Non-pigmented ciliary epithelial cell (primary cell): ENCODE data around the gene TNFAIP8.

Experiments used
- DNase-seq: peaks from one replicate; pipeline ENCODE4 v3.0.0-alpha.2; 2010; ENCODE audit warnings: low read depth

The TNFAIP8 gene

DNA sequence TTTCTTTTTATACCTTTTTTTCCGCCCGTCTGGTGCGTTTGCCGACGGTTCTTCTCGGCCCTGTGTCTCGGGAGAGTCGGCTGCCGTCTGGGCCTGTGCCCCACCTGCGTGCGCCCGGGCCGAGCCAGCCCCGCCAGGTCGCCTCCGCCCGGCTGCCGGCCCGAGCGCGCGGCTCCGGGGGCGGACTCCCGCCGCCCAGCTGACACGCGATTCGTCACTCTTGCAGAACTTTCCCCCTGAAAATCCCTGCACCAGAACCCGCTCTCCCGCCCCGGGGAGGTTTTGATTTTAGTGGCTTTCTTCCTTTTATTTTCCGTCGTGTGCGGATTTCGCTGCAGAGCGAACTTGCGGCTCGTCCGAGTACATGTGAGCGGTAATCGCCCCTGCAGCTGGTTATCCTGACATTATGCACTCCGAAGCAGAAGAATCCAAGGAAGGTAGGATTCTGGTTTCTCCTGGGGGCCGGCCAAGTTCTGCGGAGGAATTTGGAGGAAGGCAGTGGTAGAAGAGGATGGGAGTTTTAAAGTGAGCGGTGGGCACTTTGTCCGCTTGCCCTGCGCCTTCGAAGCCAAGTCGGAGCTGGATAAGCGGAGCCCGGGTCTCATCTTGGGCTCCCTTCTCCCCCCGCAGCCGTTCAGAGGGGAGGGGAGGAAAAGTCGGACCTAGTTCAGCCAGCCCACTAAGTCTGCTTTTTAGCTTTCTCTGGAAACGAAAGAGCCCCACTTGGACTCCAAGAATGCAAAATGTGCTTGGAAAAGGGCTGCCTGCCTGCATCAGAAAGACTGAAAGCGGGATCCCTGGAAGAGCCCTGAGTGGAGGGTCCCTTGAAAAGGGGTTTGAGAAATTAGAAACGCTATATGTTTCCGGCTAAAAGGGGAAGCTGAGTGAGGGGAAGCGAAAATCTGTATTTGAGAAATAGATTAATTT lies at the start of gene TNFAIP8:
Gene TNFAIP8, plus strand, starts transcription at position 335 of the 927 bp plus-strand sequence. Its CDS starts 72 bp downstream, at position 407.
- no peak for DNase-seq

DNA sequence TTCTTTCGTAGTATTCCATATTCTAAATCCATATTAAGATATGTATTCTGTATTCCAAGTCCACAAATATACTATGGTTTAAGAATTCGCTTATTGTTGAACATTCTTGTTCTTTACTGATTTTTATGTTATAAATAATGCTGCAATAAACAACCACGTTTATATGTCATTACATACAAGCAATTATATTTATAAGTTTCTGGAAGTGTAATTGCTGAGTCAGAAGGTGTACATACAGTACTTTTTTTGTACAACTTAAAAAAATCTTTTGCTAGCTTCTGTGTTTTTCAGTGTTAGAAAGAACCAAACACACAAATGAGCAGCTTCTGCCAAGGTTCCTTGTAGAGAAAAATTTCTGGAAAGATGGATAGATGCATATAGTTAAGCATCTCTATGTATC lies 48.6 kb upstream of the TNFAIP8 start:
- no peak for DNase-seq

GRCh38 chr5:119309326-119309725 lies 46.5 kb upstream of the TNFAIP8 start:
- no peak for DNase-seq

- DNase-seq, result no peak
Measured at GRCh38 chr5:119311688-119312087, 44.1 kb upstream of the TNFAIP8 start.

- DNase-seq, result no peak
Measured at GRCh38 chr5:119312403-119312802, 43.4 kb upstream of the TNFAIP8 start.

DNA sequence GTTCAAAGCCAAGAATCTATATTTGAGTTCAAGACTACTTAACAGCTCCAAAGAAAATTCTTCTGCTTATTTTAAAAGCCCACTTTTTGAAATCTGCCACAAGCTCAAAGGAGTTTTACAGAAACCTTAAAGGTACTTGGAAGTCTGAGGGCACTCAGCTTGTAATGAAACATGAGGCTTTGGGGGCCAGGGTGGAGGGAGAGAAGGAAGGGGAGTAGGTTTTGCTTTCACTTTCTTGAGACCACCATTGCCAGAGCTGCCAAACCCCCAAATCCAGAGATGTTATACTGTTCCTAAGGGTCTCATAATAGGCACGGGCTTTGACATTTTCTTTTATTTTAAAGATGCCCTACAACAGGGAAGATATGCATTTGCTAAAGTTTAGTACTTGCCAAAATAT lies 42.6 kb upstream of the TNFAIP8 start:
- DNase-seq, result no peak

DNA sequence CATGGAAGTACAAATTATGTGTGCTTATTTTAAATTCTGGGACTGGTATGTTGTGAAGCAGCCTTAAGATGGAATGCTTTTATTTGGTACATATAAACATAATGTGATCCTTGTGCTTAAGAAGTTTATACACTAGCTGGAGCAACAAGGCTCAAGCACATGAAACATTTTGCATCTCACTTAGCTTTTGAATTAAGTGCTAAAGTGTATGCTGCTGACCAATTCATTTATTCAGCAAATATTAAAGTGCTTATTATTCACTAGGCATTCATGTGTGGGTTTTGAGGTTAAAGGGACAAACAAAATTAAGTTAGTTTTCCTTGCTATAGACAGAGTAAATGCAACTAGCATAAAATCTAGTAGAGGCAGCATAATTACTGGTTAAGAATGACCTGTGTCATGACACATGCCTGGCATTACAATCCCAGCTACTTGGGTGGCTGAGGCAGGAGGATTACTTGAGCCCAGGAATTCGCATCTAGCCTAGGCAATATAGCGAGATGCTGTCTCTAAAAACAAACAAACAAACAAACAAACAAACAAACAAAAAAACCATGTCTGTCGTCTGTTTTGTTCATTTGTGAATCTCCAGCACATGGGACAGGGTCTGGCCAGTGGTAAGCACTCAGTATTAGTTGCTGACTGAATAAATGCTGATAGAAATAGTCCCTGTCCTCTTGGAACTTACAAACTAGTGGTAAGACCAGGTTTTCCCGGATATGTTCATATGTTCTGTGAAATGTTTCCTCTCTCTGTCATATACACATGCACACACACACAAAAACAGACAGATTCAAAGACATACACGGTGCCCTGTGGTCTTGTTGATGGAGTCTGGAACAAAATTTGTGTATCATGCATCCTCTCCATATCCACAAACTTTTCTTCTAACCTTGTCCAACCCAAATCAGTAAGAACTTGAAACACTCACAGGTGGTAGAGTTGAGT lies 41.9 kb upstream of the TNFAIP8 start:
- no peak for DNase-seq

DNA sequence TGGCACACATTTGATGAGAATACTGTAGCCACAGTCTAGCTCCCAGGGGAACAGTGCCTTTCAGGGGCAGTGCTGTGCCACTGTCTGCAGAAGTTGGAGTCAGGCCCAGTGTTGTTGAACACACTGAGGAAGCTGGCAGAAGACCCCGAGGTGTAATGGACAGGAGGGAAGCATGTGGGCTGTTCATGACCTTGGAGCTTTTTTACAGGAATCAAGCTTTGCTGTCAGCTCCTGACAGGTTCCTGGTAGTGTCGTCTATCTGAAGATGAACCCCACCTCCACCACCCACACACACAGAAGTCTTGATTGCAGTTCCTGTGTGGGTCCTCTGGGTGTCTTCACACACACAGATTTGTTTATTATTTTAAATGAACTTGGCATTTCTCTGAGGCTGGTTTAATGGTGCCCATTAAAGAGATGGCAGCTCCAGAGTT lies 40.3 kb upstream of the TNFAIP8 start:
- DNase-seq, result no peak

DNA sequence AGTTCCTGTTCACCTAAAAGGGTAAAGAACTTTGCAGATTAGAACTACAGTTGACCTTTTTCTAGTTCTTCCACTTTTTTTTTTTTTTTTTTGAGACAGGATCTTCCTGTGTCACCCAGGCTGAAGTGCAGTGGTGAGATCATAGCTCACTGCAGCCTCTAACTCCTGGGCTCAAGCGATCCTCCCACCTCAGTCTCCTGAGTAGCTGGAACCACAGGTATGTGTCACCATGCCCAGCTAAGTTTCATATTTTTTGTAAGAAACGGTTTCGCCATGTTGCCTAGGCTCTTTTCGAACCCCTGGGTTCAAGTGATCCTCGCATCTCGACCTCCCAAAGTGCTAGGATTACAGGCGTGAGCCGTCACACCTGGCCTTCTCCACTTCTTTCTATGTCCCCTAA lies 39.7 kb upstream of the TNFAIP8 start:
- no peak for DNase-seq

DNA sequence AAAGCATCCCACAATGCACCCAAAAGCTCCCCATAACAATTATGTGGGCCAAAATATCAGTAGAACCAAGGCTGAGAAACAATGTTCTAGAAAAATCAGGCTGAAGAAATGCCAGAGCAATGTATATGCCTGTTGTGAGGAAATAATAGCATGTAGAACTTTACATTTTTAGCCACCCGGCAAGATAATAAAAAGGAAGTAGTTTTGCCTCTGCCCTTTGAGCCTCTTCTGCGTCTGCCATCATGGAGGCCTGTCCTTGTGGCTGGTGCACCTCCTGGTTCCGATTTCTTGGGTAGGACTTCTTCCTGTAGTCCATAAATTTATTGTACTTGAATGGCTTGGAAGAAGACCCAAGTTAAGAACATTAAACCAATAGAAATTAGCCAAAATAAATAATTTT lies 38.9 kb upstream of the TNFAIP8 start:
- DNase-seq, result no peak

- DNase-seq, result no peak
Measured at GRCh38 chr5:119318256-119318894, 37.4 kb upstream of the TNFAIP8 start.

- no peak for DNase-seq
Measured at GRCh38 chr5:119319401-119319800, 36.4 kb upstream of the TNFAIP8 start.

GRCh38 chr5:119319890-119320289 lies 35.9 kb upstream of the TNFAIP8 start:
- no peak for DNase-seq

DNA sequence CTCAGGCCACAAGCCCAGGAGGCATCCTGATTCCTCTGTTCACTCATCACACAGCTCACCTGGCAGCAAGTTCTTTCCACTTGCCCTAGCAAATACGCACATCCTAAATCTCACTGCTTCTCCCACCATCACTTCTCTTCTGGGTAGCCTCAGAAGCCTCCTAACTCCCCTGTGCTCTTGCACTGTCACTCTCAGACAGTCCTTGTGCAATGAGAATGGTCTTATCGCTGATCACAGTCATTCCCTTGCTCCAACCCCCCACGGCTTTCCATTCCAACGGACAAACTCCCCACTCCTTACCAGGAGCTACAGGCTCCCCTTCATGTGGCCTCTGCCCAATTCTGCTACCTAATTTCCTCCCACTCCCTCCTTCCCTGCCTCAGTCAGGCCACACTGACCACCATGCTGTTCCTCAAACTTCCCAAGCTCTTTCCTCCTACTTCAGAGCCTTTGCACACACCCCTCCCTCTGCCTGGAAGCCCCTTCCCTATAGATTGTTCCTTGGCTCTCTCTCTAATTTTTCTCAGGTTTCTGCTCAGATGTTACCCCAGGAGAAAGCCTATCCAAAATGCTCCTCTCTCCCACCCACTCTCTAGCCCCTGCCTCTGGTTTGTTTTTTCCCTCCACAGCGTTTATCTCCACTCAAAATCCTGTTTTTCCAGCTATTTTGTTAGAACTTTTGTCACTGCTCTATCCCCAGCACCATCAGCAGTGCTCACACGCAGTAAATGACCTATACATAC lies 34.1 kb upstream of the TNFAIP8 start:
- no peak for DNase-seq

DNA sequence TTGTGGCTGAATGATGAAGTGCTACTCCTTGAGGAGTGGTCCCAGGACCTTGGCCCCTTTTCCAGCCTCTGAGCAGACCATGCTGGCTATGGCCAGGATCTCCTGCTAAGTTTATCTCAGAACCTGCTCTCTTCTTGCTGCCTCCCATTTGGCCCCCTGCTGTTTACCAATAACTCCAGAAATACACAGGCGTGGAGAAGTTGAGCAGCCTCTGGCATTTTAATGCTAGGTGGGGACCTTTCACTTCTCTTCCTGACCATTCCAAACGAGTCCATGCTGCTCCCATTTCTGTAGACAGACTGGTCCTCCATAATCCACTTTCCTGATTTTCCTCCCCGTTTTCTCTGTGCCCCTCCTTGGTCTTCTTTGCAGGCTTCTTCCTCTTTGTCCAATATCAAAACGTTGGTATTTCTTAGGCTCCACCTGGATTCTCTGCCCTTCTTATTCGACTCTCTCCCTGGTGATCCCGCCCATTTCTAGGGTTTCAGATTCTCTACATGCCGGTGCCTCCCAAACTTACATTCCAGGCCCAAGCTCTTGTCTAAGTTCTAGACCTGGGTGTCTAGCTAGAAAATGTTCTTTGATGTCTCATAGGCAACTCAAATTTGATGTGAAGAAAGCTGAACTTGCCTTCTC lies 33.4 kb upstream of the TNFAIP8 start:
- no peak for DNase-seq

DNA sequence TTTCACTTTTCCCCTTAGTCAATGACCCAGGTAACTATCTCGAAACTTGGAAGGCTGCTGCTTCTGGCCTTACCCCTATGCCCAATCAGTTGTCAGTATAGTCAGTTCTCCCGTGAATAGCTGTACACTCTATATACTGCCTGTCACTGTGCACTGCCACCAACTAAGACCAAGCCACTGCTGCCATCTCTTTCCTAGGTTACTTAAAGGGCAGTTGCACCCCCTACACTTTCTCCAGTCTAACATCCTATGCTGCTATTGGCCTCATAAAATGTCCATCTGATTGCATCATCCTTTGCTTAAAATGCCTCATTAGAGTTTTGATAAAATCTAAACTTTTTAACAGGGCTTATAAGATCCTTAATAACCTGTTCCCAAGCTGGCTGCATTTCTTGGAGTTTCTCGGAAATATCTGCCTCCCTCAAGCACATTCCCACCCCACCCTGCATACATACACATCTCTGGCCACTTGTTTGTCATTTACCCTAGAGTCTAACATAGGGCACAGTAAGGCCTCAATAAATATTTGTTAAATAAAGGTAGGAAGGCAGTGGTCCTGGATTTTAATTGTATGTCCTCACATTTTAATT lies 32.8 kb upstream of the TNFAIP8 start:
- DNase-seq, result no peak

DNA sequence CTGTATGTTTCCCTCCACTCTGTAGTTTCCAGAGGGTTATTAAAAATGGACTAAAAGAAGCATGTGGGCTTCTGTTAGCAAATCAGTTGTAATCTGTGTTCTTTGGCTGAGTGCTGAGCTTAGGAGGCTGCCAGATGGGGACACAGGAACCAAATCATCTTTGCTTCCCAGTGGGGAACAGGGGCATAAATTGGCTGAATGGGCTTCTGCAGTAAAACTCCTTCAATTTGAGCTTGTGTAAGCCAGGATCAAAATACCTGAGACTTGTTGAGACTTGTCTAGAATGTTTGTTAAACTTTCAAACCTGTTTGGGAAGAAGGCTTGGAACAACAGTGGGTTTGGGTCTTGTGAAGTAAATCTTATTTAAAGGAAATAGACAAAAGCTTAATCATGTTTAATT lies 32.2 kb upstream of the TNFAIP8 start:
- DNase-seq, result no peak

DNA sequence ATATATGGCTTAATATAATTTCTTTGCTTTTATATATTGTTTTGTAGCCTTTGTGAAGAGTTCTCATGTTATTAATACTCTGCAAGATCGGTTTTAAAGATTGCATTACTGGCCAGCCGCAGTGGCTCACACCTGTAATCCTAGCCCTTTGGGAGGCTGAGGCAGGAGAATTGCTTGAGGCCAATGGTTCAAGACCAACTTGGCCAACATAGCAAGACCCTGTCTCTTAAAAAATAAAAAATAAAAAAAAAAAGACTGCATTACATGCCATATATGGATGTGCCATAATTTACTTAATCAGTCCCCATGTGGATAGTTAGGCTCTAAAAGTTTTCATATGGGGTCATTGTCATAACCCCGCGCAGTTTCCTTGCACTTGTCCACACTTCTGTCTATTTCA lies 31.0 kb upstream of the TNFAIP8 start:
- DNase-seq, result no peak

- no peak for DNase-seq
Measured at GRCh38 chr5:119327018-119327417, 28.8 kb upstream of the TNFAIP8 start.

- no peak for DNase-seq
Measured at GRCh38 chr5:119328753-119329602, 26.8 kb upstream of the TNFAIP8 start.
